PC-3 (cell line): ENCODE measurements around the gene KRTAP4-16.

Experiments used
- EZH2 ChIP-seq: fragments of 300-600 bp; sonication (generic); IDR thresholded peaks from one replicate; pipeline ENCODE4 v1.6.1; 2017; ENCODE audit warnings: antibody characterized with exemption, mild to moderate bottlenecking, low read length; ENCODE audit not compliant: unreplicated experiment
- EZH2phosphoT487 ChIP-seq: fragments of 300-600 bp; sonication (generic); IDR thresholded peaks from 2 replicates; pipeline ENCODE4 v1.6.1; 2018; ENCODE audit warnings: mild to moderate bottlenecking, antibody characterized with exemption, low read length, borderline replicate concordance
- TF ChIP-seq, protein P1 (sequence below): fragments of 300-600 bp; sonication (generic); conservative IDR thresholded peaks from 2 replicates; pipeline ENCODE4 v1.5.1; 2017; ENCODE audit warnings: antibody characterized with exemption, low read depth, mild to moderate bottlenecking, low read length

DNA sequence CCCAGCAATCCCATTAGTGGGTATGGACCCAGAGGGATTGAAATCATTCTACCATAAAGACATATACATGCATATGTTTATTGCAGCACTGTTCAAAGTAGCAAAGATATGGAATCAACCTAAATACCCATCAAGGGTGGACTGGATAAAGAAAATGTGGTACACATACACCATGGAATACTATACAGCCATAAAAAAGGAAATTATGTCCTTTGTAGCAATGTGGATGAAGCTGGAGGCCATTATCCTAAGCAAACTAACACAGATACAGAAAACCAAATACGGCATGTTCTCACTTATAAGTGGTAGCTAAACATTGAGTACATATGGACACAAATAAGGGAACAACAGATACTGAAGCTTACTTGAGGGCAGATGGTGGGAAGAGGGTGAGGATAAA is 44.5 kb downstream of the KRTAP4-16 start:
- TF ChIP-seq, protein P1, sequence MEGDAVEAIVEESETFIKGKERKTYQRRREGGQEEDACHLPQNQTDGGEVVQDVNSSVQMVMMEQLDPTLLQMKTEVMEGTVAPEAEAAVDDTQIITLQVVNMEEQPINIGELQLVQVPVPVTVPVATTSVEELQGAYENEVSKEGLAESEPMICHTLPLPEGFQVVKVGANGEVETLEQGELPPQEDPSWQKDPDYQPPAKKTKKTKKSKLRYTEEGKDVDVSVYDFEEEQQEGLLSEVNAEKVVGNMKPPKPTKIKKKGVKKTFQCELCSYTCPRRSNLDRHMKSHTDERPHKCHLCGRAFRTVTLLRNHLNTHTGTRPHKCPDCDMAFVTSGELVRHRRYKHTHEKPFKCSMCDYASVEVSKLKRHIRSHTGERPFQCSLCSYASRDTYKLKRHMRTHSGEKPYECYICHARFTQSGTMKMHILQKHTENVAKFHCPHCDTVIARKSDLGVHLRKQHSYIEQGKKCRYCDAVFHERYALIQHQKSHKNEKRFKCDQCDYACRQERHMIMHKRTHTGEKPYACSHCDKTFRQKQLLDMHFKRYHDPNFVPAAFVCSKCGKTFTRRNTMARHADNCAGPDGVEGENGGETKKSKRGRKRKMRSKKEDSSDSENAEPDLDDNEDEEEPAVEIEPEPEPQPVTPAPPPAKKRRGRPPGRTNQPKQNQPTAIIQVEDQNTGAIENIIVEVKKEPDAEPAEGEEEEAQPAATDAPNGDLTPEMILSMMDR, result no peak
- TF ChIP-seq EZH2 (no peak), EZH2phosphoT487 (no peak)
